Measurements from ENCODE around the gene ATP9A. TPM values are rescaled to one million over a fixed set of nuclear protein-coding genes. Genes with fewer than 3 reads are reported as not detected.

ATP9A gene
- total RNA-seq, 1 experiment from 2014 or later = 12.1 TPM

GRCh38 chr20:51691703-51692102, 76.5 kb downstream of the ATP9A start:
- no peak overlapping the region for H3K56ac ChIP-seq (ENCODE audit: insufficient read length, low read depth, low read length)
- H3K36me3 Mint-ChIP-seq (ENCODE audit: insufficient read depth in 1 of 3, low read depth in 3 of 3) = peaks cover 0 to 16% (median 0%) of the 10 kb centered on the region in 3 experiments; a peak in 3 of 7 replicates
- peaks cover 17 to 28% of the 10 kb centered on the region in 2 experiments for H3K4me1 Mint-ChIP-seq
- H3K9me3 ChIP-seq (ENCODE audit: control insufficient read depth, low read depth, low read length) = no peaks in the 10 kb centered on the region
- H3K23me2 ChIP-seq (ENCODE audit: insufficient read length, low read depth, low read length, poor library complexity, severe bottlenecking) = no peaks in the 10 kb centered on the region
- H2BK20ac ChIP-seq (ENCODE audit: low read depth, low read length, poor library complexity, severe bottlenecking) = no peak overlapping the region
- no peaks in the 10 kb centered on the region for H4K20me1 ChIP-seq (ENCODE audit: control insufficient read depth, insufficient read depth, insufficient read length)
- H2AFZ ChIP-seq (ENCODE audit: low read length) = no peak overlapping the region
- H3K4me1 ChIP-seq (ENCODE audit: insufficient read depth, low read length) = no peaks in the 10 kb centered on the region
- TF ChIP-seq CTCF (conservative IDR thresholded peaks at IDR 0.05) = no peak
- no peak overlapping the region for H2BK5ac ChIP-seq (ENCODE audit: insufficient read length, low read length)
- H3K4me2 ChIP-seq (ENCODE audit: insufficient read depth, insufficient read length, low read length) = no peak overlapping the region
- H2BK12ac ChIP-seq (ENCODE audit: insufficient read length, low read depth, low read length) = no peak overlapping the region
- H3K18ac ChIP-seq (ENCODE audit: insufficient read length, low read depth, low read length) = no peak overlapping the region
- H3K14ac ChIP-seq (ENCODE audit: insufficient read depth, low read length) = no peak overlapping the region
- H3K27me3 Mint-ChIP-seq (ENCODE audit: low read depth) = no peaks in the 10 kb centered on the region; the same call in 1 of the 2 replicates
- H3K79me1 ChIP-seq (ENCODE audit: insufficient read depth, low read depth, low read length, poor library complexity, severe bottlenecking) = no peaks in the 10 kb centered on the region
- no peak overlapping the region for H2BK15ac ChIP-seq (ENCODE audit: low read depth, low read length)
- no peaks in the 10 kb centered on the region for H3K9me3 Mint-ChIP-seq
- H3K4ac ChIP-seq (ENCODE audit: low read depth, low read length) = no peak overlapping the region
- DNase-seq = no peak
- H3K79me2 ChIP-seq (ENCODE audit: insufficient read depth, low read length) = no peaks in the 10 kb centered on the region
- H4K91ac ChIP-seq (ENCODE audit: insufficient read length, low read depth, low read length) = no peak overlapping the region
- no peak overlapping the region for H2BK120ac ChIP-seq (ENCODE audit: low read depth, low read length, poor library complexity, severe bottlenecking)
- H3K9ac ChIP-seq (ENCODE audit: extremely low read depth, insufficient read length, low read length) = no peak overlapping the region
- no peak overlapping the region for H3K4me3 Mint-ChIP-seq
- no peak overlapping the region for H3K27ac Mint-ChIP-seq
- no peak overlapping the region for H4K8ac ChIP-seq (replicated peaks; ENCODE audit: insufficient read length, low read depth, low read length)
- no peak overlapping the region for H3T11ph ChIP-seq (ENCODE audit: low read length)
- H3K23ac ChIP-seq (ENCODE audit: insufficient read length, low read depth, low read length) = no peak overlapping the region
- H4K5ac ChIP-seq (ENCODE audit: insufficient read length, low read depth, low read length) = no peak overlapping the region
- WGBS (ENCODE audit: extremely low coverage, insufficient read length, low lambda C conversion rate) = no CpG with 5 or more reads among the region's 3 CpGs
- H2AK5ac ChIP-seq (ENCODE audit: insufficient read length, low read length) = no peak overlapping the region
- no peak overlapping the region for H3K27ac ChIP-seq (ENCODE audit: insufficient read length, low read depth, low read length)
- no peaks in the 10 kb centered on the region for H3K27me3 ChIP-seq (ENCODE audit: insufficient read depth, low read length)

Data from H9 (cell line).